Colon (tissue), 2 donors: ENCODE results near the gene ZDHHC19.
"Not testable (repeated sequence)": the region's sequence is repeated elsewhere in the genome, so short reads cannot be mapped to it uniquely, and the experiment has no call there.

Experiments
- FAIRE-seq: peaks from 2 replicates; lab custom pipeline; 2012; peaks lifted over from hg19 to GRCh38; lab: Jason Lieb, UNC
- donor health status: control.
- donor health status: control.

ZDHHC19 gene

GRCh38 chr3:196210673-196211556 lies at the start of gene ZDHHC19:
ZDHHC19 (minus strand) TSS chr3:196211400; CDS start chr3:196211315, 85 bp downstream.
- FAIRE-seq = no peak

DNA sequence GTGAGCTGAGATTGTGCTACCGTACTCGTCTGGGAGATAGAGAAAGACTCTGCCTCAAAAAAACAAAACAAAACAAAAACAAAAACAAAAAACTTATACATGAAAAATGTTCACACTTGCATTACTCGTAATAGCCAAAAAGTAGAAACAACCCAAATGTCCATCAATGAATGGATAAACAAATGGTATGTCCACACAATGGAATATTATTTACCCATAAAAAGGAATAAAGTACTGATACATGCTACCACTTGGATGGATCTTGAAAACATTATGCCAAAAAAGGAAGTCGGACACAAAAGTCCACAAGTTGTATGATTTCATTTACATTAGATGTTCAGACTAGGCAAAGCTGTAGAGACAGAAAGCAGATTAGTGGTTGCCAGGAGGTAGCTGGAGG lies 49.6 kb upstream of the ZDHHC19 start:
- FAIRE-seq = no peak

DNA sequence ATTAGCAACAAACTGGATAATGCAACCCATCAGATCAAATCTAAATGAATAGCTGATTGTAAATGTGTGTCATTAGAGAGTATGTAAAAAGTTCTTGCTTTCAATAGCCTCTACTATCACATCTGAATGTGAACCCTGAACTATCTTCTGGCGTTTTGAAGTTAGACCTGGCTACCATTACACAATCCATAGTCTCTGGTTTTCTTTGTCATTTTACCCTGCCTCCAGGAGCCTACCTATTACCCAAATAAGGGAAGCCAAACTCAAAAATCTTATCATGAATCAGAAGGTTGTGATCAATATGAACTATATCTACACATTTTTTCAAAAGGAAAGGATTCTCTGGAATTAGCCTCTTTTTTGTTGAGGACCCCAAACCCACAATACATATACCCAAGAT lies 44.6 kb upstream of the ZDHHC19 start:
- FAIRE-seq = no peak

- FAIRE-seq = no peak
These were observed 43.4 kb upstream of the ZDHHC19 start for GRCh38 chr3:196254376-196255283.

- FAIRE-seq = no peak
These were observed 40.7 kb upstream of the ZDHHC19 start for GRCh38 chr3:196251918-196252317.

GRCh38 chr3:196246612-196247308 lies 35.6 kb upstream of the ZDHHC19 start:
- no peak for FAIRE-seq

- not testable (repeated sequence) for FAIRE-seq
These were observed 33.0 kb upstream of the ZDHHC19 start for GRCh38 chr3:196244166-196244565.

- no peak for FAIRE-seq
These were observed 30.5 kb upstream of the ZDHHC19 start for GRCh38 chr3:196241704-196242103.

DNA sequence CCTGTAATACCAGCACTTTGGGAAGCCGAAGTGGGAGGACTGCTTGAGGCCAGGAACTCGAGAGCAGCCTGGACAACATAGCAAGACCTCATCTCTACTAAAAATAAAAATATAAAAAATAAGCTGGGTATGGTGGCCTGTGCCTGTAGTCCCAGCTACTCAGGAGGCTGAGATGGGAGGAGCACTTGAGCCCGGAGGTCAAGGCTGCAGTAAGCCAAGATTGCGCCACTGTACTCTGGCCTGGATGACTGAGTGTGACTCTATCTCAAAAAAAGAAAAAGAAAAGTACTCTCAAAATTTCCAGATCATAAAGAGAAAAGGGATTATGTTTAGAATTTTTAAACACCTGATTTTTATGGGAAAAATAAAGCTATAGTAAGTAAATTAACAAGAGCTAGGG lies 29.2 kb upstream of the ZDHHC19 start:
- FAIRE-seq = no peak

- FAIRE-seq = no peak
These were observed 27.7 kb upstream of the ZDHHC19 start for GRCh38 chr3:196238612-196239560.

DNA sequence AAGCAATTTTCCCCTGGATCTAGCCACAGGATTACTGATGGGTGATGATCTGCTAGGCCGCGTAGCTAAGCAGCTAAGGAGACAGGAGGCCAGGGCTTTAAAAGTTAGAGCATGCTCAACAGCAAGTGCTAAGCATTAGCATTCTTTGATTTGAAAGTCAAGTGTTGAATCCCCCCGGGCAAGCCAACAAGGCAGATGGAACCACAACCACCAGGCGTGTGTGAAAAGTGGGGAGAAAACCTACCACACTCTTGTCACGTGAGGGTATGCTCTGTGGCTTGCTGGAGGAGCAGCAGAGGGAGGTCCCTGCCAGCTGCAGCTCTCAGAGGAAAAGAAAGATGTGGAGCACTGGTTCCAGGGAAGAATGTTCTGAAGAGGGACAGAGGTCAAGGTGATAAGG lies 26.0 kb upstream of the ZDHHC19 start:
- no peak for FAIRE-seq

GRCh38 chr3:196236223-196236622 lies 25.0 kb upstream of the ZDHHC19 start:
- FAIRE-seq = no peak

DNA sequence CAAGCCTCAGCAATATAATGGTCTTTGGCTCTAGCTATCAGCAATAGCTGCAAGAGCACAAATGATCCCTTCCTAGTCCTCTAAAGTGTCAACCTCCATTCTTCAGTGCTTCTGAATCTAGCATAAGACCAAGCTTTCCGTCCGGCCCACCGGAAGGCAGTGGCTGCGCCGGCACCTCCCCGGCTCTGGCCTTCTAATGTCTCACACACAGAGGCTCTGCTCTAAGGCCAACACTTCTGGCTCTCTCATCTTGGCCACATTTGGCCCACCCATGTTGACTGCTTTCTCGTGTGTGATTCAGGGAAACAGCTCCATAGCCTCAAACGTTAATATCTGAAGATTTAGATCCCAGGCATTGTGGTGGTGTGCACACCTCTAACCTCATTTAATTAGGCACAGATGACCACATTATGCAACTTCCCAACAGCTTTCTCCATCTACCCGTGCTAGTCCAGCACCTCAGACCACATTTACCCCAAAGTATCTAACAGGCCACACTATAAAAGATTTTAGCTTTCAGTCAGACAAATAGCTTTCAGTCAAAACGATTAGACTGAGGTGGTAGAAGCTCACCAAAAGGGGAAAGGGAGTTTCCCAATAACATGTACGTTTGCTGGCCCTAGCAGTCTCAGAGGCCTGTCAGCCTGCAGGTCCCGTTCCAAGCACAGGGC lies 24.4 kb upstream of the ZDHHC19 start:
- FAIRE-seq = no peak

DNA sequence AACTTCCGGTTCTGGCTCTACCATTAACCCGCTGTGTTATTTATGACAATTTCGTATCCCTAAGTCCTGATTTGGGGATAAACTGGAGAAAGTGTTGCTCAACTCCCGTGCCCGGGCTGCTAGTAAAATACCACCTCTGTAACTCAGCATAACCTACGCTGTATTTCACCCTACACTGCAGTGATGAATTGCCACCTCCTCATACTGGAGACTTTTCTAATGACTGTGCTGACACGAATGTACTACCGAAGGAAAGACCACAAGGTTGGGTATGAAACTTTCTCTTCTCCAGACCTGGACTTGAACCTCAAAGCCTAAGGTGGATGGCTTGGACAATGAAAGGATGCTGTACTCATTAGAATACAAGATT lies 21.7 kb upstream of the ZDHHC19 start:
- FAIRE-seq = no peak

DNA sequence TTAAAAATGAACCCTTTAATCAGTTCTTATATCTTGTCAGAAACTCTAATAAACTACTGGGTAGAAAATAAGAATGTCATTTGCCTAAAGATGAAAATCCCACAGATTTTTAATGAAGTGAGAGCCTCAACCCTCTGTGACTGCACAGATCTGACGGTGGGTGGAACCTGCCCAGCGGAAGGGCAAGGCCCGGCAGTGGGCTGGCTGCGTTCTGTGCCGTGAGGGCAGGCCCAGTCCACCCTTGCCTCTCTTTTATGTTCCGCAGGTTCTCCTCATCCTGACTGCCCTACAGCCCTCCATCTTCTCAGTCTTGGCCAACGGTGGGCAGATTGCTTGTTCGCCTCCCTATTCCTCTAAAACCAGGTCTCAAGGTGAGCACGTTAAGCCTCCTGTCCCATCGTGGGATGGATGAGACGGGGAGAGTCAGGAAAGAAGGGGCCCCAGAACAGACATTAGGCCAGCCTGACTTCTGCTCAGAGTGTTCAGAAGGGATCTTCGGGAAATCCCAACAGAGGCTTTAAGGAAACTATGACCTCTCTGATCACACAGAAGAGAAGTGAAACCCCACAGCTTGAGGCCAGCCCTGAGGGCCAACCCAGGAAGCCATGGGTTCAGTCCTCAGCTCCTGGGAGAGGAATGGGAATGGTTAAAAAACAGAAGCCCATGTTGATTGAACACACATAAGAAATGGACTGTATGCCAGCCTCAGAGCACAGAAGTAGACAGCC lies 21.1 kb upstream of the ZDHHC19 start:
- no peak for FAIRE-seq

GRCh38 chr3:196227629-196228493 lies 16.7 kb upstream of the ZDHHC19 start:
- FAIRE-seq = no peak

DNA sequence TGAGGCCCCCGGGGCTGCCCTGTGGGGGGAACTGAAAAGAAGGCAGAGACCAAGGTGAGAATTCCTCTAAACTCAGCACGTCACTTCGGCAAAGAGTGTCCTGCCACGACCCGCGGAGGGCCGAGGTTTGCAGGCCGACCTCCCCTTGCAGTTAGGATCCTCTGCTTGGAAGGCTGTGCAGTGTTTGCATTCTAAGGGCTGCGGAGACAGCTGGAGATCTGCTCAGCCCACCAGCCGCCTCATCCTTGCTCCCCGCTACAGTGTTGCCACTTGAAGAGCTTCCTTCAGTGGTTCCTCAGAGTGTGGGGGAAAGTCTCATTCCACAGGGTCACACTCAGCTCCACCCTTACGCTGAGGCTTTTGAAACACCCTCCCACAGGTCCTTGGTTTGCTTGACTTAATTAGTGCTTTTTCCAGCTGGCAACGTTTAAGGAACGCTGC lies 15.9 kb upstream of the ZDHHC19 start:
- FAIRE-seq = no peak

GRCh38 chr3:196225763-196226364 lies 14.7 kb upstream of the ZDHHC19 start:
- no peak for FAIRE-seq

GRCh38 chr3:196225086-196225485 lies 13.9 kb upstream of the ZDHHC19 start:
- FAIRE-seq = no peak
